Measurements from ENCODE around the gene RCN1. TPM values are rescaled to one million over a fixed set of nuclear protein-coding genes. Genes with fewer than 3 reads are reported as not detected.

The RCN1 gene
- total RNA-seq, 1 experiment from 2014 or later = 99.8 TPM

GRCh38 chr11:32139896-32140520, 49.1 kb downstream of the RCN1 start:
- ATAC-seq = no peak
- no peaks in the 10 kb centered on the region for H3K9me2 ChIP-seq (ENCODE audit: insufficient read depth)
- no peaks in the 10 kb centered on the region for H3K9me3 ChIP-seq (ENCODE audit: control insufficient read depth in 1 of 2, insufficient read depth in 1 of 2, low read depth in 1 of 2, low read length in 2 of 2)
- CTCF ChIA-PET = no interaction called here
- no peak overlapping the region for H3K4me2 ChIP-seq (ENCODE audit: low read length)
- no peaks in the 10 kb centered on the region for H3K79me2 ChIP-seq (ENCODE audit: insufficient read depth, low read length)
- TF ChIP-seq CTCF (IDR thresholded peaks at IDR 0.05 in 2 of 3, conservative IDR thresholded peaks at IDR 0.05 in 1 of 3; ENCODE audit: borderline replicate concordance in 1 of 3, insufficient read depth in 1 of 3, low read depth in 2 of 3, low read length in 2 of 3) (no peak), REST (IDR thresholded peaks at IDR 0.05; ENCODE audit: low read depth) (no peak), ELF1 (IDR thresholded peaks at IDR 0.05; ENCODE audit: borderline replicate concordance, low read depth) (no peak), SIN3A (IDR thresholded peaks at IDR 0.05; ENCODE audit: low read depth) (no peak), FOSL1 (IDR thresholded peaks at IDR 0.05; ENCODE audit: low read depth) (no peak), SRF (IDR thresholded peaks at IDR 0.05; ENCODE audit: low read depth) (no peak), ZBTB33 (IDR thresholded peaks at IDR 0.05; ENCODE audit: extremely low read depth, insufficient replicate concordance, low read length) (no peak), ZNF274 (IDR thresholded peaks at IDR 0.05; ENCODE audit: low read depth, low read length) (no peak), EZH2 (IDR thresholded peaks at IDR 0.05) (no peak), POLR2A (IDR thresholded peaks at IDR 0.05; ENCODE audit: borderline replicate concordance, extremely low read depth, insufficient read depth, insufficient read length) (no peak)
- POLR2A ChIA-PET = no interaction called here
- H3K36me3 ChIP-seq (ENCODE audit: control insufficient read depth in 1 of 2, insufficient read depth in 2 of 2, low read length in 2 of 2) = no peaks in the 10 kb centered on the region
- DNase-seq (ENCODE audit: low read depth, low spot score) = no peak
- H3K4me1 ChIP-seq (ENCODE audit: control insufficient read depth in 1 of 2, insufficient read depth in 2 of 2, low read length in 2 of 2) = peaks cover 3 to 14% of the 10 kb centered on the region in 2 experiments; a peak in 3 of 4 replicates
- intact Hi-C loops (cut with micrococcal nuclease) = no loop called here
- H2AFZ ChIP-seq (ENCODE audit: low read depth, low read length, poor library complexity, severe bottlenecking) = no peak overlapping the region
- no TSS peak for BruUV-seq (replicated peaks)
- H3K4me3 ChIP-seq (replicated peaks in 1 of 2; ENCODE audit: low read depth in 1 of 2, low read length in 2 of 2) = no peak overlapping the region
- H4K20me1 ChIP-seq (ENCODE audit: insufficient read depth) = no peaks in the 10 kb centered on the region
- RAD21 ChIA-PET (ENCODE audit: low non-redundant PET in 1 of 2, low total read pairs in 2 of 2, uncharacterized antibody in 2 of 2, unreplicated experiment in 2 of 2) = no interaction called here
- 0 out of 2 replicates have a peak, but pooled peaks cover 3% of the 10 kb centered on the region for H3K27me3 ChIP-seq (ENCODE audit: insufficient read depth, low read length)
- no peak overlapping the region for H3K27ac ChIP-seq (ENCODE audit: low read depth, low read length)
- no peak overlapping the region for H3K9ac ChIP-seq (ENCODE audit: low read length)
